Right kidney (tissue), 1 donor: ENCODE data around the gene PRPSAP1.

Source experiments
- DNase-seq: peaks from one replicate; pipeline ENCODE4 v3.0.0-alpha.2; 2016

The PRPSAP1 gene

GRCh38 chr17:76384222-76384986, 30.7 kb upstream of the PRPSAP1 start, which contains the start of gene SPHK1:
SPHK1 (plus strand) TSS chr17:76384609; CDS start chr17:76385645, 1,036 bp downstream.
- peak; percentile 85 for DNase-seq

GRCh38 chr17:76383546-76384221, 30.0 kb upstream of the PRPSAP1 start:
- peak; percentile 83 for DNase-seq

- peak; percentile 77 for DNase-seq
Observed at GRCh38 chr17:76382803-76383545, 29.3 kb upstream of the PRPSAP1 start.

DNA sequence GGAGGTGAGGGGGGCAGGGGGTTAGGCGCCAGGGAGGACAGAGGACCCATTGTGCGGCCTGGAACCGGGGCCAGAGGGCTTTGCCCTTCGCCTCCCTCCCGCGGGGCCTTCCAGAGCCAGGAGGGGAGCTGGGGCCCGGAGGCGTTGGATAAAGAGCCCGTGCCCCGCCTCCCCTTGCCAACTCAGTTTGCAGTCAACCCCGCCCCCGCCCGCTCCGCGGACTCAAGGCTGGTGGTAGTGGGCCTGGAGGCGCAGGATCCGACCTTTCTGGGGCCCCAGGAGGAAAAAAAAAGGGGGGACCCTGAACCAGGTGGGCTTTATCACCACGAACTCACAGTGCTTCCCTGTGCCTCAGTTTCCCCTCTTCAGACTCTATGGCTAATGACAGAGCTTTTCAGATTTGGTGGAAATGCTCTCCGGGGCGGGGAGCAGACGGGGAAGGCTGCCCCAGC, 28.7 kb upstream of the PRPSAP1 start:
- DNase-seq: no peak

DNA sequence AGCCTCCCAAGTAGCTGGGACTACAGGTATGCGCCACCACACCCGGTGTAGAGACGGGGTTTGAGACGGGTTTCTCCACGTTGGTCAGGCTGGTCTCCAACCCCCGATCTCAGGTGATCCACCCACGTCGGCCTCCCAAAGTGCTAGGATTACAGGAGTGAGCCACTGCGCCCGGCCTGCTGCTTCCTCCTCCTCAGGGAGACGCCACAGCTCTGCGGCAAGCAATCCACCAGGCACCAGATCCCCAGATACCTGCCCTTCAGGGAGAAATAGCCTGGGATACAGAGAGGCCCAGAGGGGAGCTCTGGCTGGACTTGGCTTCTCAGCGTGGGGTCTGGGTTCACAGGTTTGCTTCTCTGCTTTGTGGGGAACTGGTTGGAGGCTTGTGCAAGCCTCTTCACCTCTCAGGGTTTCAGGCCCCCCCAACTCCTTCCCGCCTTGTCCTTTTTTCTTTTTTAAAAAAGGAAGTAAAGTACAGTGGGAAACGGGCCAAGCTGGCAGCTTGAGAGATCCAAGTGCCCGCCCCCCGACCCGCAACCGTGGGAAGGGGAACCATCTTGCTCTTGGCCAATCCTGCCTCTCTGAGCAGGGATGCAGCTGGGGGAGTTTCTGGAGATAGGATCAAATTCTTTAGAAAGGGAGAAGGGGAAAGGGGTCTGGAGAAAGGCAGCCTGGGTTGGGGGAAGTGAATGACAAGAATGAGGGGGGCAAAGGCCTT, 28.1 kb upstream of the PRPSAP1 start:
- DNase-seq: no peak

- DNase-seq: no peak
Observed at GRCh38 chr17:76379646-76380376, 26.1 kb upstream of the PRPSAP1 start.

DNA sequence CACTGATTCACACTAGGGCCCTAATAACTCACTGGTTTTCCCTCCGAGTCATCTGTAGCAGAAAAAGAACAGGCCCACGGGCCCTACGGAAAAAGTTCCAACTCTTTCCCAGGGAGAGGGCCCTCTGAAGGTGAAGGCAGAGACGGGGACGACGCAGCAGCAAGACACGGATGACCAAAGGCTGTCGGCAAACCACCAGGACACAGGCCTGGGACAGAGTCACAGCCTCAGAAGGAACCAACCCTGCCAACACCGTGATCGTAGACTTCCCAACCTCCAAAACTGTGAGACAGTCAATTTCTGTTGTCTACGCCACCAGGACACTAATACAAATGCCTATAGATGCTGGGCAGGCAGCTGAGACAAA, 25.5 kb upstream of the PRPSAP1 start:
- no peak for DNase-seq

DNA sequence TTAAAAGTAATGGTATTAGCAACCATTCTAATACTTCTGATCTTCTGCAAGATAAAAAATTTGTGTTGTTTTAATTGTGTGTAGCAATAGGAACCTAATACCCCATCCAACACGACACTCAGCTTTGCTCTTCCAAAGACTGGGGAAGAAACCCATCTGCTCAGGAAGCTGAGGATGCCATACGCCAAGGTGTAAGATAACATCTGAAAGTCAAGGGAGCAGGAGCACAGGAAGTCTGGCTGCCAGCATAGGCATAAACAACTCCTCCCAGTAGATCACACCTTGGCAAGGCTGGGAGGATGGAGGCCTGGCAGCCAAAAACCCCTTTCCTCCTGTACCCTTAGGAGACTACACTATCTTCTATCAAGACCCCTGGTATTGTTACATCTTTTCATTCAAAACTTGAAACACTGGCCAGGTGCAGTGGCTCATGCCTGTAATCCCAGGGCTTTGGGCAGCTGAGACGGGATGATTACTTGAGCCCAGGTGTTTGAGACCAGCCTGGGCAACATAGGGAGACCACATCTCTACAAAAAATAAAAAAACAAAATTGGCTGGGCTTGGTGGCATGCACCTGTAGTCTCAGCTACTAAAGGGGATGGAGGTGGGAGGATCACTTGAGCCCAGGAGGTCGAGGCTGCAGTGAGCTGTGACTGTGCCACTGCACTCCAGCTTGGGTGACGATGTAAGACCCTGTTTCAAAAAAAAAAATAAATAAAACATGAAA, 25.0 kb upstream of the PRPSAP1 start:
- DNase-seq: no peak

DNA sequence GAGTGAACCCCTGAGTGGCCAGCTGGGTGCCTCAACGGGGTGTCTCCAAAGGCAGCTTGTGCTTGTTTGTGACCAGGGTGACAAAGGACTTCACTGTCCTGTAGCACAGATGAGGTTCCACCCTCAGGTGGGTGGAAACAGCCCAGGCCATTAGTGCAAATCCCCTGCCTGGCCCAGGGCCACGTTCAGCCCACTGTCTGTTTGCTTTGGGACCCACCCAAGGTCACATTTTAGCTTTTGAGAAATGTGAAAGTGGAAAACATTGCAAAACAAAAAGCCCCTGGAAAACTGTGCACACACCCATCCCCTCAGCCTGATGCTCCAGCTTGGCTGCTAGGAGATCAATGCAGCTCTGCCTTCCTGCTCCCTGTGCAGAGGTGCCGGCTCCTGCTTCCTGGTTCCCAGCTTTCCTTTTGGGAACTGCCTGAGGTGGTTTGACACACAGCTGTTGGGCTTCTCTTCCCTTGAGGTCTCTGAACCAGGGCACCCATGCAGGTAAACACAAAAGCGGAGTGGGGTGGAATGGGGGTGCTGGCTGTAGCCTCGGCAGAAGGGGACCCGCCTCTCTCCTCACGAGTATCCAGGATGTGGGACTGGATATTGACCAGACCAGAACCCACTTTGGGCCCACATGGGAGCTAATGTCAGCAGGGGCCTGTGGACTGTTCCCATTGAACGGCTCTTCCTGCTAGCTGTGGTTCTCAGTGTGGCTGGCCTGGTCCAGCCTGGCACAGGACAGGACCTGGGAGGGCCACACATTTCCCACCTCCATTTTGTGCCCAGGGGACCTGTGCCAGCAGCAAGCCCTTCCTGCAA, 22.8 kb upstream of the PRPSAP1 start:
- DNase-seq: no peak

GRCh38 chr17:76371656-76372628, 18.2 kb upstream of the PRPSAP1 start:
- DNase-seq: no peak

GRCh38 chr17:76370261-76370993, 16.7 kb upstream of the PRPSAP1 start:
- DNase-seq: no peak

DNA sequence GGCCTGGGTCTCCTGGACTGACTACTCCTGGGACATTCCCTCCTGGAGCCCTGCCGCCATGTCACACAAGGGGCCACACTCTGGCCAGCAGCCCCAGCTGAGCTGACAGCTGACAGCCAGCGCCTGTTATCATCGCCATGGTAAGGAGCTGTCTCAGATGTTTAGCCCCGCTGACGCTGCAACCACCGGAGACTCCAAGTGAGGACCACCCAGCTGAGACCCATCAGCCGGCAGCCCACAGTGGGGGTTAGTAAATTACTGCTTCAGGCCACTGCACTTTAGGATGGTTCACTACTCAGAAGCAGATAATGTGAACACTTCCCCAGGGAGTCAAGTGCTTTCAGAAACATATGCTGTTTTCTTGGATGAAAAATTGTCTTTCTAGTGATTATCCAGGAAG, 16.1 kb upstream of the PRPSAP1 start:
- no peak for DNase-seq

- no peak for DNase-seq
Observed at GRCh38 chr17:76369379-76369778, 15.7 kb upstream of the PRPSAP1 start.

GRCh38 chr17:76368545-76368944, 14.8 kb upstream of the PRPSAP1 start:
- DNase-seq: no peak

GRCh38 chr17:76367642-76368041, 13.9 kb upstream of the PRPSAP1 start:
- DNase-seq: no peak

DNA sequence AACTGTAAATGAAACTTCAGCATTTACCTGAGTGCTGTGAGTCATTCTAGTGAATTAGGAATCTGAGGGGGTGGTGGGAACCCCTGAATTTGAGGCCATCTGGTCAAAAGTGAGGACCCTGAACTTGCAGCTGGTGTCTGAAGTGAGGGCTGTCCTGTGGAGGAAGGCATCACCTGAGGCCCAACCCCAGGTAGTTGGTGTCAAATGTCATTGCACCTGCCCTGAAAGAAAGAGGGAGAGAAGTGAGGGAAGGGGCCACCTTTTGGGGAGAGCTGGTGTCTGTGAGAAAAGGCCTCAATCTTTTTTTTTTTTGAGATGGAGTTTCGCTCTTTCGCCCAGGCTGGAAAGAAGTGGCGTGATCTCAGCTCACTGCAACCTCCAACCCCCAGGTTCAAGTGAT, 12.5 kb upstream of the PRPSAP1 start:
- no peak for DNase-seq

DNA sequence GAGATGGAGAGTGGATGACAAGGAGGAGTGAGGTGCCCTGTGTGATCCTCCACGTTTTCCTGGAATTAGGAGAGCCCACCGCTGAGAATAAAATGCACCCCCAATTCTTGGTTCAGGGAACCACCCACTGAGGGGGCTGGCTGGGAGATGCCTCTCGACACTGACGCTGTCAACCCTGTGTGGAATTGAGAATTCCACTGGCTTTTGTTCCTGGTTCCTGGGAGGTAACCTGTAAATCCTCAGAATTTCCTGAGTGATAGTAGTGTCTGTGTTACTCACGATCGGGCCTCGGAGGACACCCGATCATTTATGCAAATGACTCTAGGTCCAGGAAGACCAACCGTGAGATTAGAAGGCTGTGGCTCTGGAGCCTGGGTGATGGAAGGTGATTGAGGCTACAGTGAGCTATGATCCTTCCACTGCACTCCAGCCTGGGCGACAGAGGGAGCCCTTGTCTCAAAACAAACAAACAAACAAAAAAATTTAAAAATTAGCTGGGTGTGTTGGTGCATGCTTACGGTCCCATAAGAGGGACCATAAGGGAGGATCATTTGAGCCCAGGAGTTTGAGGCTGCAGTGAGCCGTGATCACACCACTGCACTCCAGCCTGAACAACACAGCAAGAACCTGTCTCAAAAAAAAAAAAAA, 11.7 kb upstream of the PRPSAP1 start:
- no peak for DNase-seq
